Peyer's patch (tissue), 4 donors: ENCODE results near the gene TTC4.

ENCODE experiments used
- CTCF ChIP-seq, 6 experiments: fragments of 450-650 bp in 4 of 6; fragments of 200-600 bp in 2 of 6; sonication (generic) in 1 of 6; IDR thresholded peaks; one replicate each; pipeline ENCODE4 v1.5.1; 2017 to 2019; ENCODE audit warnings: antibody characterized with exemption in 6 of 6, mild to moderate bottlenecking in 3 of 6, moderate library complexity in 1 of 6
- POLR2A ChIP-seq, 2 donors: fragments of 450-650 bp; IDR thresholded peaks; one replicate each; pipeline ENCODE4 v1.5.1; 2017; ENCODE audit warnings: antibody characterized with exemption in 2 of 2, mild to moderate bottlenecking in 2 of 2, moderate library complexity in 2 of 2

DNA sequence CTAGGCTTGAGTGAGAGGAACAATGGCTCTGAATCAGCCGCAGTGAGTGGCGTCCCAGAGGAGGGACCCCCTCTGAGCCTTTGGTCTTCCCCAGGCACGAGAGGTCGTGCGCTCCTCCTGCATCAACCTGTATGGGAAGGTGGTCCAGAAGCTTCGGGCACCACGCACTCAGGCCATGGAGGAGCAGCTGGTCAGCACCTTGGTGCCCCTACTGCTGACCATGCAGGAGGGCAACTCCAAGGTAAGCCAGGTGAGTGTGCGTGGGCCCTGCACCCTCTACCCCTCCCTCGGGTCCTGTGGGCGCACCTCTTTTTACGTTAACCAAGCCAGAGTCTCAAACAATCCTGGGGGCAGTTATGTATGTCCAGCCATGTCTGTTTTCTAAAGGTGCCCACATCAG is 13.7 kb upstream of the TTC4 start:
- TF ChIP-seq CTCF (IDR thresholded peaks at IDR 0.05): no peak
- TF ChIP-seq POLR2A (IDR thresholded peaks at IDR 0.05): no peak
